H9 (cell line): Measurements from ENCODE around the gene PIBF1. TPM values are rescaled to one million over a fixed set of nuclear protein-coding genes. Genes with fewer than 3 reads are reported as not detected.

Source experiments
- DNase-seq: peaks from one replicate; pipeline ENCODE4 v3.0.0-alpha.2; 2017
- H2AFZ ChIP-seq: one replicate; pipeline ENCODE4 v1.6.1; 2013; ENCODE audit warnings: mild to moderate bottlenecking, low read length, control low read depth, moderate library complexity
- H2AK5ac ChIP-seq: 2 replicates; pipeline ENCODE4 v1.6.1; 2013; ENCODE audit warnings: low read length, control low read depth, mixed read lengths; ENCODE audit not compliant: insufficient read length
- H2BK120ac ChIP-seq: one replicate; pipeline ENCODE4 v1.6.1; 2013; ENCODE audit warnings: low read depth, mild to moderate bottlenecking, low read length, control low read depth, inconsistent platforms; ENCODE audit not compliant: poor library complexity, severe bottlenecking
- H2BK12ac ChIP-seq: 2 replicates; pipeline ENCODE4 v1.6.1; 2013; ENCODE audit warnings: low read length, control low read depth, mixed read lengths, low read depth; ENCODE audit not compliant: insufficient read length
- H2BK15ac ChIP-seq: 2 replicates; pipeline ENCODE4 v1.6.1; 2013; ENCODE audit warnings: low read depth, low read length, control low read depth
- H2BK20ac ChIP-seq: one replicate; pipeline ENCODE4 v1.6.1; 2013; ENCODE audit warnings: low read depth, mild to moderate bottlenecking, low read length, control low read depth, inconsistent platforms; ENCODE audit not compliant: poor library complexity, severe bottlenecking
- H2BK5ac ChIP-seq: 2 replicates; pipeline ENCODE4 v1.6.1; 2013; ENCODE audit warnings: low read length, control low read depth, mixed read lengths; ENCODE audit not compliant: insufficient read length
- H3K14ac ChIP-seq: 2 replicates; pipeline ENCODE4 v1.6.1; 2013; ENCODE audit warnings: low read length, control low read depth; ENCODE audit not compliant: insufficient read depth
- H3K18ac ChIP-seq: 2 replicates; pipeline ENCODE4 v1.6.1; 2013; ENCODE audit warnings: low read depth, mild to moderate bottlenecking, mixed read lengths, low read length, control low read depth; ENCODE audit not compliant: insufficient read length
- H3K23ac ChIP-seq: 2 replicates; pipeline ENCODE4 v1.6.1; 2013; ENCODE audit warnings: low read length, control low read depth, mixed read lengths, low read depth; ENCODE audit not compliant: insufficient read length
- H3K23me2 ChIP-seq: 2 replicates; pipeline ENCODE4 v1.6.1; 2013; ENCODE audit warnings: low read depth, mild to moderate bottlenecking, mixed read lengths, low read length, control low read depth; ENCODE audit not compliant: insufficient read length, poor library complexity, severe bottlenecking
- H3K27ac ChIP-seq: 2 replicates; pipeline ENCODE4 v1.5.1; 2013; ENCODE audit warnings: low read length, control low read depth, mixed read lengths, low read depth; ENCODE audit not compliant: insufficient read length
- H3K27me3 ChIP-seq: 2 replicates; pipeline ENCODE4 v1.6.1; 2013; ENCODE audit warnings: low read length, control low read depth, inconsistent platforms; ENCODE audit not compliant: insufficient read depth
- H3K4ac ChIP-seq: 2 replicates; pipeline ENCODE4 v1.6.1; 2013; ENCODE audit warnings: low read depth, mild to moderate bottlenecking, control low read depth, inconsistent platforms, low read length, moderate library complexity
- H3K4me1 ChIP-seq: 2 replicates; pipeline ENCODE4 v1.6.1; 2013; ENCODE audit warnings: low read length, control low read depth, inconsistent platforms; ENCODE audit not compliant: insufficient read depth
- H3K4me2 ChIP-seq: 2 replicates; pipeline ENCODE4 v1.6.1; 2013; ENCODE audit warnings: low read length, control low read depth, mixed read lengths; ENCODE audit not compliant: insufficient read length, insufficient read depth
- H3K56ac ChIP-seq: 2 replicates; pipeline ENCODE4 v1.6.1; 2013; ENCODE audit warnings: low read depth, mild to moderate bottlenecking, mixed read lengths, low read length, control low read depth; ENCODE audit not compliant: insufficient read length
- H3K79me1 ChIP-seq: 2 replicates; pipeline ENCODE4 v1.6.1; 2013; ENCODE audit warnings: low read depth, mild to moderate bottlenecking, moderate library complexity, low read length, control low read depth, inconsistent platforms; ENCODE audit not compliant: insufficient read depth, poor library complexity, severe bottlenecking
- H3K79me2 ChIP-seq: 2 replicates; pipeline ENCODE4 v1.6.1; 2013; ENCODE audit warnings: low read length, control low read depth, inconsistent platforms; ENCODE audit not compliant: insufficient read depth
- H3K9ac ChIP-seq: 2 replicates; pipeline ENCODE4 v1.6.1; 2013; ENCODE audit warnings: low read length, control low read depth, mixed read lengths; ENCODE audit not compliant: insufficient read length; ENCODE audit errors: extremely low read depth
- H3K9me3 ChIP-seq: one replicate; pipeline ENCODE4 v1.6.1; 2013; ENCODE audit warnings: low read depth, low read length, inconsistent platforms; ENCODE audit not compliant: control insufficient read depth
- H3T11ph ChIP-seq: one replicate; pipeline ENCODE4 v1.6.1; 2013; ENCODE audit warnings: mild to moderate bottlenecking, low read length, control low read depth, inconsistent platforms
- H4K20me1 ChIP-seq: one replicate; pipeline ENCODE4 v1.6.1; 2013; ENCODE audit not compliant: control insufficient read depth, insufficient read length, insufficient read depth
- H4K5ac ChIP-seq: 2 replicates; pipeline ENCODE4 v1.6.1; 2013; ENCODE audit warnings: low read depth, mild to moderate bottlenecking, mixed read lengths, low read length, control low read depth; ENCODE audit not compliant: insufficient read length
- H4K8ac ChIP-seq: replicated peaks from 2 replicates; pipeline ENCODE4 v1.6.1; 2013; ENCODE audit warnings: low read length, control low read depth, mixed read lengths, low read depth; ENCODE audit not compliant: insufficient read length
- H4K91ac ChIP-seq: 2 replicates; pipeline ENCODE4 v1.6.1; 2013; ENCODE audit warnings: low read depth, mild to moderate bottlenecking, moderate library complexity, mixed read lengths, low read length, control low read depth; ENCODE audit not compliant: insufficient read length
- H3K27ac Mint-ChIP-seq, 3 experiments: 2 replicates in 2 of 3; 3 replicates in 1 of 3; pipeline ENCODE4 v1.8.0; 2020 to 2021; ENCODE audit warnings: mixed read lengths in 3 of 3, mild to moderate bottlenecking in 1 of 3, moderate library complexity in 1 of 3
- H3K27me3 Mint-ChIP-seq: 2 replicates; pipeline ENCODE4 v1.8.0; 2021; ENCODE audit warnings: low read depth, mild to moderate bottlenecking, moderate library complexity, mixed read lengths
- H3K36me3 Mint-ChIP-seq, 3 experiments: 2 replicates in 2 of 3; 3 replicates in 1 of 3; pipeline ENCODE4 v1.8.0; 2020 to 2021; ENCODE audit warnings: low read depth in 3 of 3, mixed read lengths in 3 of 3; ENCODE audit not compliant: insufficient read depth in 1 of 3
- H3K4me1 Mint-ChIP-seq, 2 experiments: 2 replicates each; pipeline ENCODE4 v1.8.0; 2020; ENCODE audit warnings: mixed read lengths in 2 of 2
- H3K4me3 Mint-ChIP-seq, 2 experiments: 2 replicates in 1 of 2; 3 replicates in 1 of 2; pipeline ENCODE4 v1.8.0; 2020 to 2021; ENCODE audit warnings: mild to moderate bottlenecking in 2 of 2, mixed read lengths in 2 of 2, moderate library complexity in 1 of 2
- H3K9me3 Mint-ChIP-seq, 2 experiments: 2 replicates in 1 of 2; 3 replicates in 1 of 2; pipeline ENCODE4 v1.8.0; 2020; ENCODE audit warnings: mild to moderate bottlenecking in 2 of 2, mixed read lengths in 2 of 2, moderate library complexity in 1 of 2
- CTCF ChIP-seq: fragments of 200-600 bp; sonication (generic); conservative IDR thresholded peaks from 3 replicates; pipeline ENCODE4 v1.8.0; 2021; ENCODE audit warnings: antibody characterized with exemption, mild to moderate bottlenecking
- WGBS: extraction: QIAGEN DNeasy Blood & Tissue Kit; methylation state at CpG from one replicate; pipeline ENCODE4 v1.1.7; 2013; ENCODE audit warnings: missing lambda C conversion rate, low lambda C conversion rate, mixed read lengths; ENCODE audit not compliant: insufficient read length; ENCODE audit errors: extremely low coverage; 5-methylcytosine and 5-hydroxymethylcytosine counted together
- total RNA-seq: library from RNA; stranded (reverse); gene quantifications from 2 replicates; pipeline ENCODE4 v1.2.1, GENCODE V29; 2021

PIBF1 gene
- total RNA-seq, 1 experiment from 2014 or later, result 12.7 TPM

DNA sequence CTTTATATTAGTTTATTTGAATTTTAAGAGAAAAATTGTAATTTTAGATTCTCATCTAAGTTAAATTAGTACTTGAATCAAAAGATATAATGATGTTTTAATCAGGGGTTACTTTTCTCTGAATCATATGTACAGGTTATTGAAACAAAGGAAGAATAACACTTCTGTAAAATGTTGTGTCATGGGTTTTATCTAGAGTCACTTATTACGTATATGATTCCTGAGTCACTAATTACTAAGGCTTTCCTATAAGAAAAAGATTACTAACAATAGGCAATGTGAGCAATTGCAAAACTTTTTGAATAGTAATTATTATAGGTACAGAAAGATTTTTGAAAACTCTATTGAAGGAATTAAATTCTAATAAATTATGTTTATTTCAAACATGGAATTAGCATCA is 177.7 kb downstream of the PIBF1 start:
- H3K27ac ChIP-seq, result no peak overlapping the region
- no peak overlapping the region for H4K8ac ChIP-seq
- H3K9me3 ChIP-seq, result no peaks in the 10 kb centered on the region
- no peak overlapping the region for H3K18ac ChIP-seq
- no peak overlapping the region for H3K9ac ChIP-seq
- H2BK20ac ChIP-seq, result no peak overlapping the region
- no peaks in the 10 kb centered on the region for H3K27me3 Mint-ChIP-seq
- H4K91ac ChIP-seq, result no peak overlapping the region
- no peaks in the 10 kb centered on the region for H3K79me2 ChIP-seq
- no peaks in the 10 kb centered on the region for H3K27me3 ChIP-seq
- no peak overlapping the region for H3K14ac ChIP-seq
- H3K23ac ChIP-seq, result no peak overlapping the region
- no peak for TF ChIP-seq CTCF
- no peaks in the 10 kb centered on the region for H4K20me1 ChIP-seq
- 0 out of 5 replicates have a peak, but pooled peaks cover 0 to 3% of the 10 kb centered on the region in 2 experiments for H3K9me3 Mint-ChIP-seq
- no peak overlapping the region for H3T11ph ChIP-seq
- no peak overlapping the region for H4K5ac ChIP-seq
- H2BK15ac ChIP-seq, result no peak overlapping the region
- H2BK5ac ChIP-seq, result no peak overlapping the region
- no peak for DNase-seq
- no peak overlapping the region for H3K4ac ChIP-seq
- no peak overlapping the region for H3K56ac ChIP-seq
- H3K36me3 Mint-ChIP-seq, result peaks cover 9 to 10% (median 9%) of the 10 kb centered on the region in 3 experiments; a peak in 6 of 7 replicates
- no peak overlapping the region for H2BK120ac ChIP-seq
- no peak overlapping the region for H2BK12ac ChIP-seq
- no peak overlapping the region for H3K27ac Mint-ChIP-seq
- H3K79me1 ChIP-seq, result no peaks in the 10 kb centered on the region
- H3K4me1 Mint-ChIP-seq, result peaks cover 7% of the 10 kb centered on the region in 2 experiments
- no peak overlapping the region for H2AFZ ChIP-seq
- no CpG with 5 or more reads among the region's 1 CpG for WGBS
- H2AK5ac ChIP-seq, result no peak overlapping the region
- H3K23me2 ChIP-seq, result no peaks in the 10 kb centered on the region
- H3K4me1 ChIP-seq, result peaks cover 2% of the 10 kb centered on the region; the same call in 1 of the 2 replicates
- H3K4me2 ChIP-seq, result no peak overlapping the region
- no peak overlapping the region for H3K4me3 Mint-ChIP-seq
